Neural cell (in vitro differentiated cells): ENCODE measurements around the gene ZCCHC12. TPM values are rescaled to one million over a fixed set of nuclear protein-coding genes. Genes with fewer than 3 reads are reported as not detected.

Source experiments
- H2AFZ ChIP-seq: fragments of 200-600, 300-800 bp; sonication (generic), shearing (Covaris generic); 2 replicates; pipeline ENCODE4 v1.6.0; 2014; ENCODE audit warnings: low read depth, mild to moderate bottlenecking, antibody characterized with exemption, low read length, moderate library complexity
- H3F3A ChIP-seq: fragments of 200-600 bp; shearing (Covaris generic); 2 replicates; pipeline ENCODE4 v1.6.1; 2016; ENCODE audit warnings: mild to moderate bottlenecking, moderate library complexity, mixed read lengths, antibody characterized with exemption, low read length; ENCODE audit not compliant: insufficient read depth, poor library complexity, severe bottlenecking
- H3K27ac ChIP-seq: fragments of 200-600, 300-800 bp; sonication (generic), shearing (Covaris generic); 2 replicates; pipeline ENCODE4 v1.5.1; 2014; ENCODE audit warnings: mild to moderate bottlenecking, low read length, moderate library complexity
- H3K27me3 ChIP-seq: fragments of 300-800, 200-600 bp; sonication (generic), shearing (Covaris generic); 2 replicates; pipeline ENCODE4 v1.6.0; 2014; ENCODE audit warnings: mild to moderate bottlenecking, low read depth, low read length, moderate library complexity; ENCODE audit not compliant: insufficient read depth
- H3K36me3 ChIP-seq: fragments of 300-800, 200-600 bp; sonication (generic), shearing (Covaris generic); 2 replicates; pipeline ENCODE4 v1.5.1; 2014; ENCODE audit warnings: mild to moderate bottlenecking, antibody characterized with exemption, low read length, moderate library complexity; ENCODE audit not compliant: insufficient read depth
- H3K4me2 ChIP-seq: fragments of 300-800, 200-600 bp; sonication (generic), shearing (Covaris generic); 2 replicates; pipeline ENCODE4 v1.6.0; 2014; ENCODE audit warnings: mild to moderate bottlenecking, low read length
- H3K4me3 ChIP-seq: fragments of 300-800, 200-600 bp; sonication (generic), shearing (Covaris generic); 2 replicates; pipeline ENCODE4 v1.5.1; 2014; ENCODE audit warnings: mild to moderate bottlenecking, low read length, moderate library complexity
- H3K79me2 ChIP-seq: fragments of 200-600 bp; shearing (Covaris generic); replicated peaks from 2 replicates; pipeline ENCODE4 v1.6.0; 2014; ENCODE audit warnings: mild to moderate bottlenecking, low read length, moderate library complexity; ENCODE audit not compliant: insufficient read depth
- H3K9ac ChIP-seq: fragments of 300-800, 200-600 bp; sonication (generic), shearing (Covaris generic); 2 replicates; pipeline ENCODE4 v1.6.1; 2016; ENCODE audit warnings: mild to moderate bottlenecking, low read length, mixed read lengths
- H3K9me2 ChIP-seq: fragments of 200-600 bp; shearing (Covaris generic); 2 replicates; pipeline ENCODE4 v1.6.1; 2016; ENCODE audit warnings: mild to moderate bottlenecking, low read length, mixed read lengths; ENCODE audit not compliant: insufficient read depth
- H3K9me3 ChIP-seq: fragments of 200-600, 300-800 bp; sonication (generic), shearing (Covaris generic); 2 replicates; pipeline ENCODE4 v1.6.1; 2016; ENCODE audit warnings: mild to moderate bottlenecking, mixed run types, low read length, moderate library complexity, mixed read lengths
- H4K20me1 ChIP-seq: fragments of 200-600 bp; shearing (Covaris generic); 2 replicates; pipeline ENCODE4 v1.6.1; 2016; ENCODE audit warnings: mild to moderate bottlenecking, mixed run types; ENCODE audit not compliant: insufficient read depth
- EP300 ChIP-seq: fragments of 450-650 bp; conservative IDR thresholded peaks from 2 replicates; pipeline ENCODE4 v1.6.1; 2014; ENCODE audit warnings: antibody characterized with exemption, mild to moderate bottlenecking, moderate library complexity; ENCODE audit not compliant: poor library complexity, severe bottlenecking
- EZH2 ChIP-seq: fragments of 200-600, 300-800 bp; shearing (Covaris generic), sonication (generic); IDR thresholded peaks from 2 replicates; pipeline ENCODE4 v1.6.1; 2014; ENCODE audit warnings: antibody characterized with exemption, low read length, borderline replicate concordance, mild to moderate bottlenecking; ENCODE audit not compliant: insufficient read depth, poor library complexity, severe bottlenecking
- MXI1 ChIP-seq: fragments of 450-650 bp; conservative IDR thresholded peaks from 2 replicates; pipeline ENCODE4 v1.6.1; 2014; ENCODE audit warnings: antibody characterized with exemption, mild to moderate bottlenecking; ENCODE audit not compliant: poor library complexity, severe bottlenecking
- POLR2AphosphoS5 ChIP-seq: IDR thresholded peaks from 2 replicates; pipeline ENCODE4 v1.6.1; 2012
- RAD21 ChIP-seq: fragments of 450-650 bp; conservative IDR thresholded peaks from 2 replicates; pipeline ENCODE4 v1.6.1; 2014; ENCODE audit warnings: antibody characterized with exemption, mild to moderate bottlenecking, moderate library complexity
- SMC3 ChIP-seq: fragments of 450-650 bp; conservative IDR thresholded peaks from 2 replicates; pipeline ENCODE4 v1.6.1; 2014; ENCODE audit warnings: antibody characterized with exemption, mild to moderate bottlenecking, moderate library complexity; ENCODE audit not compliant: poor library complexity
- TAF1 ChIP-seq: IDR thresholded peaks from 2 replicates; pipeline ENCODE4 v1.6.1; 2012; ENCODE audit warnings: low read depth
- polyA plus RNA-seq: library from polyadenylated mRNA; depleted of rRNA; stranded (reverse); fragments of >200 nt; gene quantifications from 2 replicates; pipeline ENCODE4 v1.2.3, GENCODE V29; 2014
- TF ChIP-seq, protein P1 (sequence below): IDR thresholded peaks from 2 replicates; pipeline ENCODE4 v1.6.1; 2012; ENCODE audit warnings: borderline replicate concordance
- TF ChIP-seq, protein P2 (sequence below): fragments of 450-650 bp; IDR thresholded peaks from 2 replicates; pipeline ENCODE4 v1.5.1; 2014; ENCODE audit warnings: antibody characterized with exemption, mild to moderate bottlenecking, moderate library complexity; ENCODE audit not compliant: poor library complexity, severe bottlenecking

Gene ZCCHC12
- polyA plus RNA-seq, 1 donor from 2014 or later, result 146 TPM

DNA sequence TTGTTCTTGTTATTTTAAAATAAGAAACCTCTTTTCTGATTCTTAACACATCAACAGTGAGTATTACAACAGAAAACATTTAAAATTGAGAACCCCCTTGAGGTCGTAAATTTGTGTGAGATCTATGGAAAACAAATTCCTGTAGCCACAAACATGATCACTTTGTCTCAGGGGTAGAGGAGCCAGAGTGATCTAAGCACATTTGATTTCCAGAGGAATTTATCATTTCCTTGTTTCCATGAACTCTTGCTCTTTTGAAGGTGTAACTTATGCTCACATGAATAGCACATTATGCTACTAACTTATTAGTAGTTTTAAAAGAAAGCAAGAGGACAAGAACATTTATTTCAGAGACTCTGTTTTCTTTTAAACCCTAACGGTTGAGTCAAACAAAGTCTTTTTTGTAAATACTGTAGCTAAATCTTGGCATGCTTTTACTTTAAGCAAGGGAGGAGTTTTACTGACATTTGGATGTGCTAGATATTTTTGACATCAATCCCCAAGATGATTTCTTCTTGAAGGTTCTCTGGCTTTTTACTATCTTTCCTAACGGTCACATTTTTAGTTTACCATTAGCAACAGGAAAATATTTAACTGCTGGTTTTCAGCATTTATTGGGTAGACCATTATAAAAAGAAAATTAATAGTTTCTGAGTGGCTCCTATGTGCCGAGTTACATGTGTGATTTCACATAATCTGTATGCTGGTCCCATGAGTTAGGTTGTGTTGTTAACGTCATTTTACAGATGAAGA lies 27.9 kb upstream of the ZCCHC12 start:
- Histone ChIP-seq H3K9me3 (no peaks in the 10 kb centered on the region), H3K27ac (no peak overlapping the region), H3K4me3 (no peak overlapping the region), H3K9ac (no peak overlapping the region), H3K79me2 (no peaks in the 10 kb centered on the region), H3K9me2 (no peaks in the 10 kb centered on the region), H3K4me2 (no peak overlapping the region), H3F3A (no peaks in the 10 kb centered on the region), H3K36me3 (no peaks in the 10 kb centered on the region), H3K27me3 (no peaks in the 10 kb centered on the region), H4K20me1 (no peaks in the 10 kb centered on the region), H2AFZ (no peak overlapping the region)
- TF ChIP-seq EP300, result no peak
- TF ChIP-seq, protein P1, sequence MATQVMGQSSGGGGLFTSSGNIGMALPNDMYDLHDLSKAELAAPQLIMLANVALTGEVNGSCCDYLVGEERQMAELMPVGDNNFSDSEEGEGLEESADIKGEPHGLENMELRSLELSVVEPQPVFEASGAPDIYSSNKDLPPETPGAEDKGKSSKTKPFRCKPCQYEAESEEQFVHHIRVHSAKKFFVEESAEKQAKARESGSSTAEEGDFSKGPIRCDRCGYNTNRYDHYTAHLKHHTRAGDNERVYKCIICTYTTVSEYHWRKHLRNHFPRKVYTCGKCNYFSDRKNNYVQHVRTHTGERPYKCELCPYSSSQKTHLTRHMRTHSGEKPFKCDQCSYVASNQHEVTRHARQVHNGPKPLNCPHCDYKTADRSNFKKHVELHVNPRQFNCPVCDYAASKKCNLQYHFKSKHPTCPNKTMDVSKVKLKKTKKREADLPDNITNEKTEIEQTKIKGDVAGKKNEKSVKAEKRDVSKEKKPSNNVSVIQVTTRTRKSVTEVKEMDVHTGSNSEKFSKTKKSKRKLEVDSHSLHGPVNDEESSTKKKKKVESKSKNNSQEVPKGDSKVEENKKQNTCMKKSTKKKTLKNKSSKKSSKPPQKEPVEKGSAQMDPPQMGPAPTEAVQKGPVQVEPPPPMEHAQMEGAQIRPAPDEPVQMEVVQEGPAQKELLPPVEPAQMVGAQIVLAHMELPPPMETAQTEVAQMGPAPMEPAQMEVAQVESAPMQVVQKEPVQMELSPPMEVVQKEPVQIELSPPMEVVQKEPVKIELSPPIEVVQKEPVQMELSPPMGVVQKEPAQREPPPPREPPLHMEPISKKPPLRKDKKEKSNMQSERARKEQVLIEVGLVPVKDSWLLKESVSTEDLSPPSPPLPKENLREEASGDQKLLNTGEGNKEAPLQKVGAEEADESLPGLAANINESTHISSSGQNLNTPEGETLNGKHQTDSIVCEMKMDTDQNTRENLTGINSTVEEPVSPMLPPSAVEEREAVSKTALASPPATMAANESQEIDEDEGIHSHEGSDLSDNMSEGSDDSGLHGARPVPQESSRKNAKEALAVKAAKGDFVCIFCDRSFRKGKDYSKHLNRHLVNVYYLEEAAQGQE, result no peak
- no peak for TF ChIP-seq EZH2
- no peak for TF ChIP-seq POLR2AphosphoS5
- TF ChIP-seq TAF1, result no peak
- TF ChIP-seq, protein P2, sequence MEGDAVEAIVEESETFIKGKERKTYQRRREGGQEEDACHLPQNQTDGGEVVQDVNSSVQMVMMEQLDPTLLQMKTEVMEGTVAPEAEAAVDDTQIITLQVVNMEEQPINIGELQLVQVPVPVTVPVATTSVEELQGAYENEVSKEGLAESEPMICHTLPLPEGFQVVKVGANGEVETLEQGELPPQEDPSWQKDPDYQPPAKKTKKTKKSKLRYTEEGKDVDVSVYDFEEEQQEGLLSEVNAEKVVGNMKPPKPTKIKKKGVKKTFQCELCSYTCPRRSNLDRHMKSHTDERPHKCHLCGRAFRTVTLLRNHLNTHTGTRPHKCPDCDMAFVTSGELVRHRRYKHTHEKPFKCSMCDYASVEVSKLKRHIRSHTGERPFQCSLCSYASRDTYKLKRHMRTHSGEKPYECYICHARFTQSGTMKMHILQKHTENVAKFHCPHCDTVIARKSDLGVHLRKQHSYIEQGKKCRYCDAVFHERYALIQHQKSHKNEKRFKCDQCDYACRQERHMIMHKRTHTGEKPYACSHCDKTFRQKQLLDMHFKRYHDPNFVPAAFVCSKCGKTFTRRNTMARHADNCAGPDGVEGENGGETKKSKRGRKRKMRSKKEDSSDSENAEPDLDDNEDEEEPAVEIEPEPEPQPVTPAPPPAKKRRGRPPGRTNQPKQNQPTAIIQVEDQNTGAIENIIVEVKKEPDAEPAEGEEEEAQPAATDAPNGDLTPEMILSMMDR, result no peak
- no peak for TF ChIP-seq SMC3
- TF ChIP-seq RAD21, result no peak
- no peak for TF ChIP-seq MXI1

DNA sequence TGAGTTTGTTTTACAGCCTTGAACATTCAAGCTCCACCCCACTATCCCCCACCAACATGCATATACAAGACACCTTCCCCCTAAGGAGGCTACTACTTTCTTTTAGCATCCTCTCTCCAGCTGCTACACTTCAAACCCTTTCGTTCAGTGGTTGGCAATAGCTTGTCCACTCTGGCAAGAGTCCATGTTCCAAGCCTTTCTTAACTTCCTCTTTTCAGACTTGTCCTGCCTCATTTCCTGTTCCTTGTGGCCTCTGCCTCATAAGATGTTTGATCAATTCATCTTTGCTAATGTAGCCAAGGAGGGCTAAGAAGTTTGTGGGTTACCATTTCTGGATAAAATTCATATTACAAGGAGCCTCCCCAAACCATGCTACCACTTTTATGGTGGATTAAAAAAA lies 20.8 kb upstream of the ZCCHC12 start:
- H2AFZ ChIP-seq, result no peak overlapping the region
- H3K27ac ChIP-seq, result no peak overlapping the region
- no peak overlapping the region for H3K4me2 ChIP-seq
- no peaks in the 10 kb centered on the region for H3K9me3 ChIP-seq
- H3K79me2 ChIP-seq, result no peaks in the 10 kb centered on the region
- no peaks in the 10 kb centered on the region for H3K9me2 ChIP-seq
- H3K9ac ChIP-seq, result no peak overlapping the region
- H4K20me1 ChIP-seq, result no peaks in the 10 kb centered on the region
- no peaks in the 10 kb centered on the region for H3K36me3 ChIP-seq
- H3K4me3 ChIP-seq, result no peak overlapping the region
- H3K27me3 ChIP-seq, result no peaks in the 10 kb centered on the region
- H3F3A ChIP-seq, result no peaks in the 10 kb centered on the region
- TF ChIP-seq TAF1 (no peak), POLR2AphosphoS5 (no peak), MXI1 (no peak), EZH2 (no peak), RAD21 (no peak), SMC3 (no peak), EP300 (no peak)
- TF ChIP-seq, protein P2, result no peak
- TF ChIP-seq, protein P1, result no peak
